Bronchial epithelial cell (primary cell): ENCODE results near the gene PEX10. TPM values are rescaled to one million over a fixed set of nuclear protein-coding genes. Genes with fewer than 3 reads are reported as not detected.
A peak's percentile ranks its signal among the peaks of the same experiment; 100 is the strongest.

Experiments used
- DNase-seq: peaks from one replicate; pipeline ENCODE4 v3.0.0-alpha.2; 2010; ENCODE audit warnings: low read depth
- FAIRE-seq: peaks from 2 replicates; lab custom pipeline; 2011; peaks lifted over from hg19 to GRCh38; lab: Jason Lieb, UNC
- H3K27me3 ChIP-seq: 2 replicates; pipeline ENCODE4 v1.5.1; 2011; ENCODE audit warnings: low read length; ENCODE audit not compliant: control insufficient read depth, insufficient read depth
- H3K36me3 ChIP-seq: 2 replicates; pipeline ENCODE4 v1.5.1; 2011; ENCODE audit warnings: low read length; ENCODE audit not compliant: control insufficient read depth, insufficient read depth
- H3K4me3 ChIP-seq: 2 replicates; pipeline ENCODE4 v1.5.1; 2011; ENCODE audit warnings: mild to moderate bottlenecking, low read depth, low read length, control low read depth
- total RNA-seq: library from RNA; depleted of rRNA; stranded (reverse); fragments of >200 nt; gene quantifications from 2 replicates; pipeline ENCODE4 v1.2.1, GENCODE V29; 2014
- TF ChIP-seq, protein P1 (sequence below): IDR thresholded peaks from 2 replicates; pipeline ENCODE4 v1.5.1; 2011; ENCODE audit warnings: mild to moderate bottlenecking, moderate library complexity, low read length, control low read depth, inconsistent platforms; ENCODE audit not compliant: insufficient read depth, severe bottlenecking

Gene PEX10
- total RNA-seq, 1 donor from 2014 or later = 30.0 TPM

DNA sequence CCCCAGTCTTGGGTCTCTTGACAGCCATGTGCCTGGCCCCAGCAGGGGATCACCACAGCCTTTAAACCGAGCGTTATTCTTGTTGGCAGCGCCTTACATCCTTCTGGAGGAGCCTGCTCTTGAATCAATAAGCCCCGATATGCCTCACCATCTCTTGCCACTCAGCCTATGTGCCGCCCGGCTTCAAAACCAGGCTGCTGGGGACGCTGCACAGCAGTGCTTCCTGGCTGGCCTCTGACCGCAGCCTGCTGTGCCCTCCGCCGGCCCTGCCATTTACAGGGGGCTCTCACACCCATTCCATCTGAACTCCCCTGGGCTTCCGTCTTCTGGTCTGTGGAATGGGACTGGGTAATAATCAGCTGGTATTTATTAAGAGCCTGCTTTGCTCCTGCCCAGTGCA, 3.0 kb upstream of the PEX10 start:
- no peak overlapping the region for H3K4me3 ChIP-seq
- DNase-seq = no peak
- TF ChIP-seq, protein P1, sequence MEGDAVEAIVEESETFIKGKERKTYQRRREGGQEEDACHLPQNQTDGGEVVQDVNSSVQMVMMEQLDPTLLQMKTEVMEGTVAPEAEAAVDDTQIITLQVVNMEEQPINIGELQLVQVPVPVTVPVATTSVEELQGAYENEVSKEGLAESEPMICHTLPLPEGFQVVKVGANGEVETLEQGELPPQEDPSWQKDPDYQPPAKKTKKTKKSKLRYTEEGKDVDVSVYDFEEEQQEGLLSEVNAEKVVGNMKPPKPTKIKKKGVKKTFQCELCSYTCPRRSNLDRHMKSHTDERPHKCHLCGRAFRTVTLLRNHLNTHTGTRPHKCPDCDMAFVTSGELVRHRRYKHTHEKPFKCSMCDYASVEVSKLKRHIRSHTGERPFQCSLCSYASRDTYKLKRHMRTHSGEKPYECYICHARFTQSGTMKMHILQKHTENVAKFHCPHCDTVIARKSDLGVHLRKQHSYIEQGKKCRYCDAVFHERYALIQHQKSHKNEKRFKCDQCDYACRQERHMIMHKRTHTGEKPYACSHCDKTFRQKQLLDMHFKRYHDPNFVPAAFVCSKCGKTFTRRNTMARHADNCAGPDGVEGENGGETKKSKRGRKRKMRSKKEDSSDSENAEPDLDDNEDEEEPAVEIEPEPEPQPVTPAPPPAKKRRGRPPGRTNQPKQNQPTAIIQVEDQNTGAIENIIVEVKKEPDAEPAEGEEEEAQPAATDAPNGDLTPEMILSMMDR = no peak
- peaks cover 1% of the 10 kb centered on the region for H3K27me3 ChIP-seq
- peaks cover 1% of the 10 kb centered on the region for H3K36me3 ChIP-seq
- FAIRE-seq = no peak

DNA sequence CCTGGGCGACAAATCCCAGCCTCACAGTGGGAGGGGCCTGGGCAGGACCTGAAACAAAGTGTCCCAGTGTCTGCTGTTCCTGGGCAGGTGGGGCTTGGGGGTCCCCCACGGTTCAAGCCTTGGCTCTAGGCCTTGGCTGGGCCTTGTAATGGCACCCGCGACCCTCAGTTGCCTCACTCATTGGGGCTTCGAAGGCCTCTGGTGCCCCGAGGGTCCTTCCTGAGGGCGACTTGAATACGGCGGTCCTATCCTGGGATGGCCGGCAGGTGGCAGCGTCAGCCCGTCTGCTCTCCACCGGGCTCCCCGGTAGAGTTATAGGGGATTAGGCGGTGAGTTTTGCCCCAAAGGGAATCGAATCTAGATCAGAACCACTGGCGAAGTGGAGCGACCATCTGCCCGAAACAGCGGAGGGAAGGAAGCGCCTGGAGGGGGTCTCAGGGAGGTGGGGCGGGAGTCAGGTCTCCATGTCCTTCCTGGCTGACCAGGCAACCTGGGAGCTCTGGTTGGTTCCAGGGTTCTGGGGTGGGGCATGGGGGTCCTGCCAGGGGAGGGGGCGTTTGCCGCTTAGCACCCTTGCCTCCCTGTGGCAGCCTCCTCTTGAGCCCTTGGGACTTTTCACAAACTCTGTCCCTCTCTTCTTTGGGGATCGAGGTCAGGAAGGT, 2.1 kb upstream of the PEX10 start:
- TF ChIP-seq, protein P1 = peak; percentile 89
- peaks cover 1% of the 10 kb centered on the region for H3K27me3 ChIP-seq
- peaks cover 3% of the 10 kb centered on the region for H3K36me3 ChIP-seq
- FAIRE-seq (no peak), DNase-seq (peak; percentile 33)
- H3K4me3 ChIP-seq = no peak overlapping the region

- no peak for DNase-seq
- Histone ChIP-seq H3K4me3 (peak overlapping the region; percentile 94), H3K27me3 (no peaks in the 10 kb centered on the region), H3K36me3 (peaks cover 4% of the 10 kb centered on the region)
- TF ChIP-seq, protein P1 = no peak
- FAIRE-seq = no peak
These were observed 1.3 kb upstream of the PEX10 start for GRCh38 chr1:2413495-2414296.

- Histone ChIP-seq H3K4me3 (peak overlapping the region; percentile 94), H3K36me3 (peaks cover 5% of the 10 kb centered on the region), H3K27me3 (no peaks in the 10 kb centered on the region)
- TF ChIP-seq, protein P1 = no peak
- DNase-seq (no peak), FAIRE-seq (no peak)
These were observed 570 bp upstream of the PEX10 start for GRCh38 chr1:2412773-2413494.

DNA sequence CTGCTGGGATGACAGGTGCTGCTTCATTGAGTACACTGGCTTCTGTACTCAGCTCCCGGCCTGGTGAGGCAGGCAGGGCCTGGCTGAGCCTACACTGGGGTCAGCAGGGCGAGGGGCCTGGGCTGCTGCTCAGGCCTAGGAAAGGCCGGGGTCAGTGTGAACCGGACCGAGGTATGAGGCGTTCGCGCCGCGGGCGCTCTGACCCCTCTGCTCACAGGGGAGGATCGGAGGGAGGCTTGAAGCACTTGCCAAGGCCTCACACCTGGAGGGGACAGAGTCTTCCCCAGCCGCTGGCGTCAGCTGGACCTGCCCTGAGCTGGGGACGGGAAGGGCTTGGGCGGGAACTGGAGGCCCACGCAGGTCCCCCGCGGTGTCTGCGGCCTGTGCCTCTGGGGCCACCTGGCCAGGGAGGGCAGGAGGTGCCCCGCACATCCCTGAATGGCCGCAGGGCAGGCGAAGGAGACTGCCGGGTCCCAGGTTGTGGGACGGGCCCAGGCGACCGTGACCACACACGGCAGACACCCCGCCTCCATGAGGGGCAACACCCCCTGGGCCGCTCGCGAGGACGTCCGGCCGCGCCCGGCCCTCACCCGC, 466 bp downstream of the PEX10 start:
- peaks cover 10% of the 10 kb centered on the region for H3K36me3 ChIP-seq
- no peaks in the 10 kb centered on the region for H3K27me3 ChIP-seq
- DNase-seq (no peak), FAIRE-seq (no peak)
- TF ChIP-seq, protein P1 = no peak
- peak overlapping the region; percentile 94 for H3K4me3 ChIP-seq
